ENCODE measurements around the gene SHLD1.
"Not testable (repeated sequence)": the region's sequence is repeated elsewhere in the genome, so short reads cannot be mapped to it uniquely, and the experiment has no call there.

The SHLD1 gene

DNA sequence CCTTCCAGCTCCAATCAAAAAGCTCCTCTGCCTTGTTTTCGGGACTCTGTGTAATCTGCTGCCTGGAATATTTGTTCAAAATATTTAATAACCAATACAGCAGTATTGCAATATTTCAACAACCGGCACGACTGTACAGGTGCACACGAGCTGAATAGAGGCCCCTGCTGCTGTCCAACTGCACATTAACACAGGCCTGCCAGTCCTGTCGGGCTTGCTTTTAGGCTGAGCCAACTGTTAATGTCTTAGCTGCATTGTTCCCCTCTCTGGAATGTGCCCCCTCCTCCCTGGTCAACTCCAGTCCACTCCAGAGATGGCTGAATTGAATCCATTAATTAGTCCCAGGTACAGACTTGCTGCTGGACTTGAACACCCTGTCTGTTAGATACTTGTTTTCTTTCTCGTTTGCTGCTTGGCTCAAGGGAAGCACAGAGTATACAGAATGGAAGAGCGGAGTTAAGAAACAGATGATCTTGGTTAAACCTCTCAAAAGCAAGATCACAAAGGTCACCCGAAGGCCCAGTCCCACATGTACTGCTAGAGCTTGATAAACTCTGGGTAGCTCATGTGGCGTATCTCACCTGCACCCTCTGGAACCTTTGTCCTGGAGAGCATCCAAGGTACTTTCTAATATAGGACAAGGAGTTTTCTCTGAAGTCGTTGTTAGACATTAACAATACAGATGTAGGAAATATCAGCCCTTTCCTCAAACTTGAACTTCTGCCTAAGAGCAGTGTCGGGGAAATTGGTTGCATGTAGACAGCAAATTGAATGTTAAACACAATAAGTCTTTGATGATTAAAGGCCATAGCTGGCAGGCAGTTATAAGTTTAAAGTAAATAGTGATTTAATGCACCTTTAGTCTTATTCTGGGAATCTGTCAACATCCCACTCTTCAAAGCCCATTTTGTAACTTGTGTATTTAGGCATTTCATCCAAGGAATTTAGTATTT lies 31.9 kb downstream of the SHLD1 start:
- no peak for FAIRE-seq

DNA sequence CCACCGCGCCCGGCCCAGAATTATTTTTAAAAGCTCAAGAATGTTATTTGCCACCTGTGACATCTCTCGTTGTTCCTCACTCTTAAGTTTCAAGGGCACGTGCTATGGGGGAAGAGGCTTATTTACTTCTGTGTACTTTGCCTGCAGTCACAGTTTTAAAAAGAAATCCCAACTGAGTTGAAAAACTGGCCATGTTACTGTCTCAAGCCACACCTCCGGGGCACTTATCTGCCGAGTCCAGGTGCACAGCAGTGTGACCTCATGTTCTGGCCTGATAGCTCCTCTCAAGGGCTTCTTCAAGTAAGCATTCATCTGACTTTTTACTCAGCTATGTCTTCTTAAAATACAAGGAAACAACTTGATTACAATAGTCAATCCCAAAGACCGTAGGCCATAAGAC lies 34.5 kb downstream of the SHLD1 start:
- no peak for FAIRE-seq

DNA sequence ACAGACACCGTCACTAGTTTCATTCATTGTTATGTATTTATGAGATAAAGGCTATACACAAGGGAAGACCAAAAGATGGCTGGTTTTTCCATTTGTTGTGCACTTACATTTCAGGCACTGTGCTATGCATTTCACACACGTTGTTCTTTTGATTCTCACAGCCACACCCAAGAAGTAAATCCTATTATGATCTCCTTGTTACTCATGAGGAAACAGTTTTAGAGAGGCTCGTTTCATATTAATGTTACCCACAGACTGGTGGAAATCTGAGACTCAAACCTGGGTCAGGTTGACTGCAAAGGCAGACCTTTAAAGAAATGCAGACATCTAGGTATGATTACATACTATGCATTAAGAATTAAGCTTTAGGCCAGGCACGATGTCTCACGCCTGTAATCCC lies 34.9 kb downstream of the SHLD1 start:
- FAIRE-seq: no peak

DNA sequence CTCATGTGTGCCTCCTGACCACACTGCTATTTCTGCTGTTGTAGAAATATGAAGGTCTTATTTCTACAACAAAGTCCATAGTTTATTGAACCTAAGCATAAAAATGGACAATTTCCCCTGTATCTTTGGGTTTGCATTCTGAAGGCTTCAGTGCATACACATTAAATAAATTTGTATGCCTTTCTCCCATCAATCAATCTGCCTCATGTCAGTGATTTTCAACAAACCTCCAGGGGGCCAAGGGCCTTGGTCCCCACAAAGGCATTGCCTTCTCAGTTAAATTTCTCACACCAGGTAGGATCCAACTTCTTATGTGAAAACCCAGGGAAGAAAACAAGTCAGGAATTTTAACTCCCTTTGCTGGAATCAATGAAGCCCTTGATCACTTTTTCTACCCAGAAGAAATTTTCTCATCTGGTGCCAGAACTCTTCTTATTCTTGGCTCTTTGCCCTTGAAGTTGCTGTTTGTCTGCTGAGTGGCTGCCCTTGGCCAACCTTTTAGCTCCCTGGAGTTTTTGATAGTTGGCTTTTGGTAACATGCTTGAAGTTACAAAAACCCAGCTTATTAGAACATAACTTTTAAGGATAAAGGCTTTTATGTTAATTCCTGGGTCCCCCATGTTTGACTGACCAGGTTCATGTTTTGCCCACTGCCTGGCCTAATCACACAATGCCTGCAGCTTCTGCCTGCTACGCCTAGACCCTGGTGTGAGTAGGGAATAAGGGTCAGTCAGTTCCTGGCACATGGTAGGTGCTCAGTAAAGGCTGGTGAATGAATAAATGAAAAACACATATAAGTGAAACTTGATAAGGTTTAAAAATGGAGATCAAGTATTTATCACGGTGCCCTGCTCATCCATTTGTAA lies 37.0 kb downstream of the SHLD1 start:
- no peak for FAIRE-seq

DNA sequence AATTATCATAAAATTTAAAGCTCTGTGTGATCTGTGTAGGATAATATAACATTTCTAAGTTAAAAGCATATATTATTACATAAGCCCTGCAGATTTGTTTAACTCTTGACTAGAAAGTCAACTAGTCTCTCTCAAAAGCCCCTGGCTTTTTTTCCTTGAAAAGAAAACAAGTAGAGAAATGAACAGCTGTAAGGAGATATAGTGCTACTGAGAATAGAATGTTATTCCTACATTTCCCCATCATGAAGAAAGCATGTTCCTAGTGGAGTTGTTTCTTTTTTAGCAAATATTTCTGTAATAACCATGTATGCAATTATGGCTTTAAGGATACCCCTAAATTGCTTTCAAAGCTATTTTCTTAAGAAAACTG lies 37.6 kb downstream of the SHLD1 start:
- FAIRE-seq: no peak

DNA sequence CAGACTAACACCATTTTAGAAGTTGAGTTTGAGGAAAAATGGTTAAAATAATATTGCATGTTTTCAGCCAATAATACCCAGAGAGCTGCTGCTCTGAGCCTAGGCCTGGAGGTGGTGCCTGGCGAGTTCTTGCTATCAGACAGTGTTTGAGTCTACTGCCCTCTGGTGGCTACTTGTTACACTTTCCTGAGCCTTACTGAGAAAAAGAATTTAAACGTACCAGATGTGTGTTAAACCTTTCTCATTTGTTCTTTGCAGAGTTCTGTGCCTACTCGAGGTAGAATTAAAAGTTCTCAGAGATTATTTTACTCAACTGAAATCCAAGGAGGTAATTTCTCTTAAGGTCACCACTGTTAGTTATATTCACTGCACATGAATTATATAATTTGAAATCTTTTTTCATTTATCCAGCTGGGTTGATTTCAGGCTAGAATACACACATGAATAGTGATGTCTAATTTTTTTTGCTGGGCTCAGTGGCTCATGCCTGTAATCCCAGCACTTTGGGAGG lies 38.2 kb downstream of the SHLD1 start:
- peak; percentile 68 for FAIRE-seq

DNA sequence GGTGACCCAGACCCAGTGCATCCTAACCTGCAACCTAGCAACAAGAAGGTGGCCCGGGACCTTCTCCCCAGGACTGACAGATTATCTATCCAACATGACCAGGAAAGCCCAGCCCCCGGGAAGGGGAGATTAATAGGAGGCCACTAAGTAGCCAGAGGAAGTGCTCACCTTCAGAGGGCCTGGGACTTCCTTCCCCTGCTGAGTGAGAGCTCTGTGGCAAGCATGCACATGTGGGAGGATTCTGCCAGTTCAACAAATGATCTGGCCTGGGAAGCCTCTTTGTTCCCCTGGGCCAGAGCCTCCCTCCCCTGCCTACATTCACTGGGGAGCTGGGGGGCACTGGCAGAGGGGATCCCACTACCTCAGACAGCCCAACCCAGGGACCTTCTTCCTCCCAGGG lies 39.6 kb downstream of the SHLD1 start:
- no peak for FAIRE-seq

DNA sequence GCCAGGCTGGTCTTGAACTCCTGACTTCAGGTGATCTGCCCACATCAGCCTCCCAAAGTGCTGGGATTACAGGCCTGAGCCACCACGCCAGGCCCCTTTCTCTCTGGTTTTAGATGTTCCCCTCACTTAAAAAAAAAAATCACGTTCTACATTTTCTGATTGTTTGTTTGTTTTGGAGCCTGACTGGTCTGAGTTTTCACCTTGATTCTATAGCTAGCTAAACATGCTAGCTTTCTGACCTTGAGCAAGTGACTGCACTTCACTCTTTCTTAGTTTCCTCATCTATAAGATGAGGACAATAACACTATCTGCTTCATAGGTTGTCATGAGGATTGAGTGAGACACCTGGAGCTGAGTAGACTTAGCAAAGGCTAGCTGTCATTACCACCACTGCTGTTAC lies 43.7 kb downstream of the SHLD1 start:
- no peak for FAIRE-seq

DNA sequence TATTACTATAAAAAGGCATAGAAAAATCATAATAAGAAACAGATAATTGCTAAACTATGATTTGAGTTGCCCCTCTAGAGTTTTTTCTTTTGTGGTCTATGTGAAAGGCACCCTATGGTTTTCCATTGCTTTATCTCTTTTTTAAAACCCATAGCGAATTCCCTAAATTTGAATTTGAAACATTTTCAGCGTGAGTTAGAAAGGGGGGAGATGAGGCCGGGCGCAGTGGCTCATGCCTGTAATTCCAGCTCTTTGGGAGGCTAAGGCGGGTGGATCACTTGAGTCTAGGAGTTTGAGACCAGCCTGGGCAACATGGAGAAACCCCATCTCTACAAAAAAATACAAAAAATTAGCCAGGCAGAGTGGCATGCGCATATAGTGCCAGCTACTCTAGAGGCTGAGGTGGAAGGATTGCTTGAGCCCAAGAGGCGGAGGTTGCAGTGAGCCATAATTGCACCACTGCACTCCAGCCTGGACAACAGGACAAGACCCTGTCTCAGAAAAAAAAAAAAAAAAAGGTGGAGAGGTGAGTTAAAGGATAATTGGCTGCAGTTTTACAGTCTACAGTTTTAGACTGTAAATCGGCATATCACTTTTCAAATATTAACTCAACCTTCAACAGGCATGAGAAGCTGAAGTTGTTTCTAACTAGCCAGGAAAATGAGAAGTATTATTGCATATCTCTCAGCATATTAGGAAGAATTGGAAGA lies 46.3 kb downstream of the SHLD1 start:
- no peak for FAIRE-seq

DNA sequence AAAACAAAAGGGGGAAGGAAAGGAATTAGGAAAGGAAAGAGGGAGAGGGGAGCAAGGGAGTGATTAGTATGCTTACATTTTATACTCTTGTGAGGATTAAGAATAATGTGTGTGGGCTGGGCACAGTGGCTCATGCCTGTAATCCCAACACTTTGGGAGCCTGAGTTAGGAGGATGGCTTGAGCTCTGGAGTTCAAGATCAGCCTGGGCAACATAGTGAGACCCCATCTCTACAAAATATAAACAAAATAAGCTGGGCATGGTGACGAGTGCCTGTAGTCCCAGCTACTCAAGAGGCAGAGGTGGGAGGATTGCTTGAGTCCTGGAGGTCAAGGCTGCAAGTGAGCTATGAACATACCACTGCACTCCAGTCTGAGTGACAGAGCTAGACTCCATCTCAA lies 47.0 kb downstream of the SHLD1 start:
- no peak for FAIRE-seq

DNA sequence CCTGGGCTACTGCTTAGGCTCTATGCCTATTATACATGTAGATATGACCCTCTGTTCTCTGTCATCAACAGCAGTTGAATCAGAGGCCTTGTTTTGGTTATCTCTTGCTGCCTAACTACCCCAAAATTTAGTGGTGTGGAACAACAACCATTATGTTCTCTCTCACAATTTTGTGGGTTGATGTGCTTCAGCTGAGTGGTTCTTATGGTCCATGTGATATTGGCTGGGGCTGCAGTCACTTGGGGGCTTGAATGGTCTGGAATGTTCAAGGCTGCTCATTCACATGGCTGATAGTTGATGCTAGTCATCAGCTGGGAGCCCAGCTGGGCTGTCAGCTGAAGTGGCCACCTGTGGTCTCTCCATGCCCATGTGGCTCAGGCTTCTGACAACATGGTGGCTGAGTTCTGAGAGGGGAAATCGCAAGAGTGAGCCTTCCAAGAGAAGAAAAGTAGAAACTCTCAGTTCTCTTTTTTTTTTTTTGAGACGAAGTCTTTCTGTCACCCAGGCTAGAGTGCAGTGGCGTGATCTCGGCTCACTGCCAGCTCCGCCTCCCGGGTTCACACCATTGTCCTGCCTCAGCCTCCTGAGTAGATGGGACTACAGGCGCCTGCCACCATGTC lies 47.8 kb downstream of the SHLD1 start:
- no peak for FAIRE-seq

DNA sequence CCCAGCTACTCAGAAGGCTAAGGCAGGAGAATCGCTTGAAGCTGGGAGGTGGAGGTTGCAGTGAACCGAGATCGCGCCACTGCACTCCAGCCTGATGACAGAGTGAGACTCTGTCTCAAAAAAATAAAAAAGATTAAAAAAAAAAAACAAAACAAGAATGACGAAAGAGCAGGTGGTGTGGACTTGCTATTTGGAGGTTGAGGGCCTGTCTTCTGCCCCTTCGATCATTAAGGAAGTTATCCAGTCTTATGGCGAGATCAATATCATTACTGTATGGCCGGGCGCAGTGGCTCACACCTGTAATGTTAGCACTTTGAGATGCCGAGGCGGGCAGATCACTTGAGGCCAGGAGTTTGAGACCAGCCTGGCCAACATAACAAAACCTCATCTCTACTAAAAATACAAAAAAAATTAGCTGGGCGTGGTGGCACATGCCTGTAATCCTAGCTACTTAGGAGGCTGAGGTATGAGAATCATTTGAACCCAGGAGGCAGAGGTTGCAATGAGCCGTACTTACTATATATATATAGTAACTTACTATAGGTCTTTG lies 53.6 kb downstream of the SHLD1 start:
- FAIRE-seq: not testable (repeated sequence)

DNA sequence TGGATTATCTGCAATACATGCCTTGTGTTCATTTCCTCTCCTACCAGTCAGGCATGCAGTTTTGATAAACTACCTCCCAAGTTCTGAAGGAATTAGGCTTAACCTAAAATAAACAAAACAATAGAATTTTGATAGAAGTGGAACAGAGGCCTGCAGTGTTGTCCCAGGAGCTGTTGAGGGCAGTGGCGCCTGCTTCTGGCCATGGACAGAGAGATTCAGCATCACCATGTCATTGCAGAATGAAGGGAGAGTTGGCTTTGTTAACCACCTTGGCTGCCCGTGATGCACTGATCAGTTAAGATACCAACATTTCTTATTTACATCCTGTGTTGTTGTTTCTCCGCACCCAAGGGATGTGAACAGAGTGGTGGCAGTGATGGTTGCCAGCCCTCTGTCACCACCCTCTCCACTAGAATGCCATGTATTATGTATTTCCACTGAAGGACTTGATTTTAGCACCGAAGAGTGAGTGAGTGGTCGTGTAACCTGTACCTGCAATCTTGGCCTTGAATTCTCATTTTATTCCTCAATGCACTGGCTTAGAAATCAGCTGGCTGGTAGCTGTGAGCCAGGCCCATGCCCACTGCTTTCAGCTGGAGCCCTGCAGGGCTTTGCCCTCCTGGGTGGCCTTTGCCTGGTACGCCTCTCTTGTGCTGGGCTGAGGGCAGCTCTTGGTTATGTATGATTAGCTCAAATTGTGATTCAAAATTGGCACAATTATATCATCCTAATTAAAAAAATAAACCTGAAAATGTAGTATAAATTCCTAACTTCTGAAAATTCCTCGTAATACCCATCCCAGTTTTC lies 56.5 kb downstream of the SHLD1 start:
- no peak for FAIRE-seq

DNA sequence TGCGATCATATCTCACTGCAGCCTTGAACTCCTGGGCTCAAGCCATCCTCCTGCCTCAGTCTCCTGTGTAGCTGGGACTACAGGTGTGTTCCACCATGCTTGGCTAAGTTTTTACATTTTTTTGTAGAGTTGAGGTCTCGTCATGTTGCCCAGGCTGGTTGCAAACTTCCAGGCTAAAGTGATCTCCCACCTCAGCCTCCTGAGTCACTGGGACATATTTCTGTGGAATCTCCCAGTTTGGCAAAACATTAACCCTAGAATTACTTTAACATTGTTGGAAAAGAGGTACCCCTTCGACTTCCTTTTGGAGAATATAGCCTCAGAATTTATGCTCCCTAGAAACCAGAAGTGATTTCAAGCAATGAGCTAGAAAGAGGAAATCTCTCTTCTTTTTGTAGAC lies 57.2 kb downstream of the SHLD1 start:
- no peak for FAIRE-seq

DNA sequence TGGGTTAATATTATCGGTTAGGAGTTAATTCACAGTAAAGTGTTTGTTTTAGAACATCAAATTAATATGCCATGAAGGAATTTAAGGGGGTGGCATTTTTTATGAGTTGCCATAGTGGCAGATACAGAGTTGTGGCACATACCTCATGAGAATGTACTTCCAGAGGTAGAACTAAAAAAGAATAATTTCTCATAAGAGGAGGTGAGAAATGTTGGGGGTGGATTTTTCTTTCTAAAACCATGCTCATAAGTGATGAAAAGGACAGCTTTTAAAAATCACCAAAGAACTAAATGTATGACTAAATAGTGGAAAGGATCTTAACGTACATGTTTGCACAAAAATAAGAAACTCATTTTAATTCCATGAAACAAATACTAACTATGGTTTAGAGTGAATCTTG lies 58.7 kb downstream of the SHLD1 start:
- no peak for FAIRE-seq

DNA sequence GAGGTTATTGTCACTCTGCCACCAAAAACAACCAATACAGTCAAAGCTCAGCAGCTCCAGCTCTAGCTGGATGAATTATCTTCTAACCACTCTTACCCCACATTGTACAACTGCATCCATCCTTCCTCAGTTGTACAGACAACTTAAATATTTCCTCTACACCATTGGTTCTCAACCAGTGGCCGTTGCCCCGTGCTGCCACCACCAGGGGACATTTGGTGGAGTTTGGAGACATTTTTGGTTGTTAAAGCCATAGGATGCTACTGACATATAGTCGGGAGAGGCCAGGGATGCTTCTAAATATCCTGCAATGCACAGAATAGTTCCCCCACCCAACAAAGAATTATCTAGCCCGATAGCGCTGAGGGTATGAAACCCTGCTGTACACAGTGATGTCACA lies 59.3 kb downstream of the SHLD1 start:
- no peak for FAIRE-seq

DNA sequence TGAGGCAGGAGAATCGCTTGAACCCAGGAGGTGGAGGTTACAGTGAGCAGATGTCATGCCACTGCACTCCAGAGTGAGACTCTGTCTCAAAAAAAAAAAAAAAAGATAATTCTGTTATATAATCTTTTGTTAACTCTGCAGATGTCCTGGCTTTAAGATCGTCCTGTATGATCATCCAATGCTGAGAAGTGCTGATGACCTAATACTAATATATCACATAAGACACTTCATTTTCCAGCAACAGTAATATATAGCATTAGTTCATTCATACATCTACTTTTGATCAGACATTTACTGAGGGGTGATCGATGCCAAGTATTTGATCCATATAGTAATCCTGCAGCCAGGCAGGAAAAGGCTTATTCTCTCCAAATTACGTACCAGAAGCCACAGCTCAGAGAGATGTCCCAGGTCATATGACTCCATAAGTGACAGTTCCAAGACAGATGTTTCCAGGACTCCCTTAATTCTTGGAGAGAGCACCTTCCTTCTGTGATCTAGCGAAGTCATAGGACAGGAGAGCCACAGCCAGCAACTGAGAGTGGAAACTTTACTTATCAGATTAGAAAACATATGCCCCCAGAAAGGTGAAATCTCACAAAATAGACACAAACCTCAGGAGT lies 60.7 kb downstream of the SHLD1 start:
- no peak for FAIRE-seq

DNA sequence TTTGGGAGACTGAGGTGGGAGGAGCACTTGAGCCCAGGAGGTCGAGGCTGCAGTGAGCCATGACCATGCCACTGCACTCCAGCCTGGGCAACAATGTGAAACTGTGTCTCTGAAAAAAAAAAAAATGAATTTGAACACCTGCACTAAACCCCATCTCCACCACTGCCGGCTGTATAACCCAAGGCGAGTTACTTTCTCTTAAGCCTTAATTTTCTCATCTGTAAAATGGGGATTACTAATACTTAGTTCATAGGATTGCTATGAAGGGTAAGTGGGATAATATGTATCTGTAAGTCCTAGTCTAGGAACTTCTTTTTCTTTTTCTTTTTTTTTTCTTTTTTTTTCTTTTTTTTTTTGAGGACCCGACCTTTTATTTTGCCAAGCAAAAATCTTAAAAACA lies 61.5 kb downstream of the SHLD1 start:
- no peak for FAIRE-seq

DNA sequence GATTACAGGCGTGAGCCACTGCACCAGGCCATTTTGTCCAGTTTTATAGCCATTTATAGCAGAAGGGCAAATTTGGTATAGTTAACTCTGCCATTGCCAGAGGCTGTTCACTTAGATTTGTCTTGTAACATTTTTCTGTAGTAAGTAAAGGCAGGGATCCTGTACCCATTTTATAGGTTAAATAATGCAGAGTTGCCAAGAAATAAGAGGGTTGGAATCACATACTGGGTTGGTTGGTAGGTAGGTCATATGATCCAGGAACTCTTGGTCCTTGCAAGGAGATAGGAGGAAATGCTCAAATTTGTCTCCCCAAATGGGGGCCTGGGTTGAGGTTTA lies 68.1 kb downstream of the SHLD1 start:
- FAIRE-seq: no peak

DNA sequence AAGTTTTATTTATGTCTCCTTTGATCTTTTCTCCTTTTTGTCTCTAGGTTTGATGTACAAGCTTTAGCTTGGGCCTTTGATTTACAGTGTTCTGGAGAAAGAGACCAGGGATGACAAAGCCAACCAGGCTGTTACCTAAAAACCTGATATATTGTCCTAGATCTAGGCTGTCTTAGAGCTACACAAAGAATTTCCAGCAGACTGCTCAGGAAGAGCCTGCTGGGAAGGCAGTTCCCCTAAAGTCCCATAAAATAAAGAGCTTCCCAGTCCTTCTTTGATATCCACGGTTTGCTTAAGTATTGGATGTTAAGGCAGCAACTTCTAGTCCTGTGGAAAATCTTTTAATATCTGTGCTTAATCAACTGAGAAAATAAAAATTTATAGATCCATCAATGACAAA lies 70.5 kb downstream of the SHLD1 start:
- no peak for FAIRE-seq

DNA sequence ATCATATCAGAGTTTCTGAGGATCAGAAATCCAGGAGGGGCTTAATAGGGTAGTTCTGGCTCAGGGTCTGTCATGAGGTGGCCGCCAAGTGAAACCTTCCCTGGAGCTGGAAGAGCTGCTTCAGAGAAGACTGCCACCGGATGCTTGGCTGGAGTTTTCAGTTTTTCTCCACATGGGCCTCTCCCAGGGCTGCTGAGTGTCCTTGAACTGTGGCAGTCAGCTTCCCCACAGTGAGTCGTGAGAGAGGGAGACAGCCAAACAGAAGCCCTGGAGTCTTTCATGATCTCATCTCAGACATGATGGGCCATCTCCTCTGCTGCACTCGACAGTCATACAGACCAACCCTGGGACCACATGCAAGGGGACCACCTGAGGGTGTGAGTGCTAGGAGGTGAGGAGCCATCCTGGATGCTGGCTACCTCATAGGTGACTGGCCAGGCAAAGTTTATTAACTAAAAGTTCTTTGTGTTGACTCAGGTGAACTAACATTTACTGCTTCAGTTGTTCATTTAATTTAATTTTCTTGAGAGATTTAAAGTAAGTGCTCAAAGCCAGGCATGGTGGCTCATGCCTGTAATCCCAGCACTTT lies 71.5 kb downstream of the SHLD1 start:
- FAIRE-seq: no peak
